ENCODE data around the gene CNPPD1. TPM values are rescaled to one million over a fixed set of nuclear protein-coding genes. Genes with fewer than 3 reads are reported as not detected.

The CNPPD1 gene
- total and polyA plus RNA-seq, 2 of the 8 experiments (the other 6 are each of a cell fraction or from before 2014, with no cell fraction given), result 32.9 to 35.9 TPM

DNA sequence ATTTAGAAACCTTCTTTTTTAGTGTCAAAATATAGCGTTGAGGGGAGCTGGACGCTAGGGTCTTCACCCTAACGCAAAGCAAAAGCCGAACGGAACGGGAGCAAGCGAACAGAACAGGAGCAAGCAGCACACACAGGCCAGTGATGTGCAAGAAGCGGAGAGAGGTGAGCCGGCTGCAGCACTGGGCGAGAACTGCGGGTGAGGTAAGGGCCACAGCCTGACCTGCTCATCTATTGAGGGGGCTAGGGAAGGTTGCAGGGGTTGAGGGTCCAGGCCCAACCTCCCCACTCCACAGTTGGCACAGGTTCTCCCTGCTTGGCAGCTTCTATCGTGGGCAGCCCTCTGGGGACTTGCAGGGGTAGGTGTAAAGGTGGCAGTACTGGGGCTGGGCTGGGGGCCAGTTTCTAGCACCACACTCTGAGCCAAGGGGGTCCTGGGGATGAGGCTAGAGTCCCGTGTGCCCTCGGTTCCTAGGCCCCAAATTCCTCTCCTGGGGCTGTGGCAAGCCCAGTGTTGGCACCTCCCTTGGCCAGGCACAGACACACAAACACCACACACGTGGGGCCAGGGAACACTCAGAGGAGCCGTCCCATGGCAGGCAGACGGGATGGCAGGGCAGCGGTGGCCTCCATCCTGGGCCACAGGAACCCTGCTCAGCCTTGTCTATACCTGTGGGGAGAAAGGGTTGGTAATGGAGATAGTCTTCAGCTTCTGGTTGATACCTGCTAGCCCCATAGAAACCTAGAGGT, 43.2 kb upstream of the CNPPD1 start:
- Histone ChIP-seq H3K79me2 (ENCODE audit: control insufficient read depth in 1 of 2, insufficient read depth in 2 of 2, low read length in 2 of 2) (no peaks in the 10 kb centered on the region), H4K91ac (replicated peaks; ENCODE audit: insufficient read length, low read length) (peak overlapping the region; percentile 61), H3K14ac (ENCODE audit: insufficient read length) (no peak overlapping the region), H2BK12ac (ENCODE audit: low read depth, low read length) (0 out of 2 replicates have a peak overlapping the region, but pooled peaks have one; percentile 87), H2BK5ac (ENCODE audit: low read depth, low read length) (peak overlapping the region; percentile 35; the same call in 1 of the 2 replicates), H2BK15ac (ENCODE audit: low read length) (no peak overlapping the region), H3K4ac (replicated peaks; ENCODE audit: insufficient read length, low read depth, low read length) (peak overlapping the region; percentile 60), H3K9me3 (ENCODE audit: insufficient read depth in 2 of 2, low read depth in 1 of 2, low read length in 1 of 2) (no peaks in the 10 kb centered on the region), H2BK20ac (ENCODE audit: low read length) (no peak overlapping the region), H3K18ac (ENCODE audit: extremely low read depth, low read length) (no peak overlapping the region; the same call in 1 of the 2 replicates), H3K79me1 (ENCODE audit: low read depth, low read length) (no peaks in the 10 kb centered on the region; the same call in 1 of the 2 replicates), H4K20me1 (replicated peaks in 1 of 2; ENCODE audit: control insufficient read depth in 1 of 2, insufficient read depth in 2 of 2, low read length in 2 of 2) (peaks cover 0 to 7% of the 10 kb centered on the region in 2 experiments), H4K5ac (ENCODE audit: insufficient read length, low read depth, low read length) (no peak overlapping the region), H2BK120ac (replicated peaks; ENCODE audit: low read depth, low read length) (no peak overlapping the region), H3K27ac (ENCODE audit: low read depth, low read length) (no peak overlapping the region), H3K27me3 (replicated peaks in 1 of 4; ENCODE audit: control insufficient read depth in 3 of 4, extremely low read depth in 1 of 4, insufficient read depth in 3 of 4, low read length in 3 of 4) (no peaks in the 10 kb centered on the region; a peak in 2 of 7 replicates), H3K23me2 (ENCODE audit: low read depth, low read length) (peaks cover 14% of the 10 kb centered on the region), H2AFZ (ENCODE audit: low read length) (no peak overlapping the region), H3K56ac (replicated peaks; ENCODE audit: insufficient read length, low read depth, low read length) (no peak overlapping the region), H3K36me3 (ENCODE audit: control insufficient read depth in 2 of 4, insufficient read depth in 4 of 4, low read length in 3 of 4) (peaks cover 14 to 44% (median 37%) of the 10 kb centered on the region in 4 experiments; a peak in 7 of 8 replicates), H3K4me2 (ENCODE audit: insufficient read depth in 1 of 2, low read depth in 2 of 2, low read length in 2 of 2) (peak overlapping the region; percentile 88 to 96; a peak in 2 of 4 replicates), H3K4me1 (replicated peaks in 1 of 4; ENCODE audit: control insufficient read depth in 3 of 4, insufficient read depth in 4 of 4, low read length in 3 of 4) (peaks cover 0 to 12% (median 6%) of the 10 kb centered on the region in 4 experiments; a peak in 3 of 7 replicates), H3K9ac (replicated peaks in 1 of 4; ENCODE audit: extremely low read depth in 1 of 4, low read depth in 3 of 4, low read length in 3 of 4) (no peak overlapping the region), H4K8ac (ENCODE audit: extremely low read depth, insufficient read depth, low read length) (0 out of 2 replicates have a peak overlapping the region, but pooled peaks have one; percentile 95), H3K4me3 (ENCODE audit: extremely low read depth in 1 of 4, insufficient read depth in 2 of 4, low read depth in 3 of 4, low read length in 4 of 4) (peak overlapping the region in 1 of 4 experiments; percentile 73; a peak in 1 of 8 replicates), H2AK5ac (ENCODE audit: low read depth, low read length) (peak overlapping the region; percentile 1; the same call in 1 of the 2 replicates), H3K23ac (ENCODE audit: insufficient read length) (no peak overlapping the region)
- no peak for DNase-seq (ENCODE audit: low read depth in 1 of 2, low spot score in 2 of 2)
- CTCF ChIA-PET (ENCODE audit: partially characterized antibody), result interaction anchor here (0.8 to 1.2 kb wide), 9 partner anchors 8 to 280 kb away, joined by 3 to 6 read pairs (median 3); partner anchors contain the start of gene CNPPD1
- no peak for FAIRE-seq
- 93% methylated on average over 18 of the region's 18 CpGs; no CpG with 5 or more reads in 1 of the 2 experiments for WGBS, 2 experiments (ENCODE audit: extremely low coverage in 1 of 2, insufficient coverage in 1 of 2, insufficient read length in 1 of 2, insufficient replicate concordance in 2 of 2, low coverage in 1 of 2, low lambda C conversion rate in 2 of 2, missing lambda C conversion rate in 1 of 2)
- POLR2A ChIA-PET (ENCODE audit: partially characterized antibody), result interaction anchor here (0.8 to 14.0 kb wide), 19 partner anchors 7 to 115 kb away, joined by 3 to 190 read pairs (median 7); partner anchors contain the start of genes ANKZF1, ATG9A, CNPPD1 and GLB1L
- TF ChIP-seq JUND (IDR thresholded peaks at IDR 0.05; ENCODE audit: low read length) (no peak), NANOG (IDR thresholded peaks at IDR 0.05; ENCODE audit: insufficient read depth, low read depth, low read length, poor library complexity, severe bottlenecking) (no peak), RXRA (IDR thresholded peaks at IDR 0.05; ENCODE audit: insufficient read depth, low read depth, low read length) (no peak), CHD1 (IDR thresholded peaks at IDR 0.05; ENCODE audit: low read depth, low read length) (no peak), TAF7 (optimal IDR thresholded peaks at IDR 0.05; ENCODE audit: borderline replicate concordance, low read depth, low read length) (no peak), RAD21 (IDR thresholded peaks at IDR 0.05 in 1 of 2, conservative IDR thresholded peaks at IDR 0.05 in 1 of 2; ENCODE audit: low read depth in 2 of 2, low read length in 2 of 2) (no peak), ASH2L (IDR thresholded peaks at IDR 0.05; ENCODE audit: low read length) (no peak), EGR1 (IDR thresholded peaks at IDR 0.05; ENCODE audit: borderline replicate concordance, low read depth, low read length) (no peak), CEBPB (IDR thresholded peaks at IDR 0.05; ENCODE audit: low read depth, low read length) (no peak), BCL11A (IDR thresholded peaks at IDR 0.05; ENCODE audit: low read depth in 2 of 2, low read length in 2 of 2) (no peak), JUN (IDR thresholded peaks at IDR 0.05; ENCODE audit: low read depth, low read length) (no peak)

Data from H1 (cell line).